ENCODE results near the gene PDE7B.

Gene PDE7B

DNA sequence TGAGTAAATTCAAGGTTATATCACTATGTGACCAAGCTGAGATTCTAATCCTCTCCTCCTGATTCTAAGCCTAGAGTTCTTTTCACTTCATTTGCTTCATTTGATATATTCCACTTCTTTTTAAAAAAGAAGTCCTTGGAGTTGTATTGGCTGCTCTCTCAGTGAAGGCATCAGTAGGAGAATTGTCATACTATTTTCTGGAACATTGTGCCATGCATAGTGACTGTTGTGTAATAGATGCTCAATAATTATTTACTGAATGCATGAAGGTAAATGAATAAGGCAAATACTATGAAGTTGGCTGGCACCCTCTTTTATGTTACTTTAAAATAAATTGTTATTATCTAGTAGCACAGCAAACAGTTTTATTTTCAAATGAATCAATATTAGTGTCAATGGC is 209.3 kb downstream of the PDE7B start:
- no peak overlapping the region for H3K4me3 ChIP-seq (ENCODE audit: low read depth, low read length)
- no peak for TF ChIP-seq CTCF (IDR thresholded peaks at IDR 0.05; ENCODE audit: low read depth, low read length)

GRCh38 chr6:136061701-136062100 is 210.2 kb downstream of the PDE7B start:
- TF ChIP-seq CTCF (IDR thresholded peaks at IDR 0.05; ENCODE audit: low read depth, low read length), result no peak
- no peak overlapping the region for H3K4me3 ChIP-seq (ENCODE audit: low read depth, low read length)

GRCh38 chr6:136063096-136063495 is 211.6 kb downstream of the PDE7B start:
- TF ChIP-seq CTCF (IDR thresholded peaks at IDR 0.05; ENCODE audit: low read depth, low read length), result no peak

GRCh38 chr6:136066005-136066404 is 214.5 kb downstream of the PDE7B start:
- TF ChIP-seq CTCF (IDR thresholded peaks at IDR 0.05; ENCODE audit: low read depth, low read length), result no peak
- no peak overlapping the region for H3K4me3 ChIP-seq (ENCODE audit: low read depth, low read length)

More at GRCh38 chr6:136063096-136063495, 211.6 kb downstream of the PDE7B start:
- H3K4me3 ChIP-seq (ENCODE audit: low read depth, low read length), result no peak overlapping the region

DNA sequence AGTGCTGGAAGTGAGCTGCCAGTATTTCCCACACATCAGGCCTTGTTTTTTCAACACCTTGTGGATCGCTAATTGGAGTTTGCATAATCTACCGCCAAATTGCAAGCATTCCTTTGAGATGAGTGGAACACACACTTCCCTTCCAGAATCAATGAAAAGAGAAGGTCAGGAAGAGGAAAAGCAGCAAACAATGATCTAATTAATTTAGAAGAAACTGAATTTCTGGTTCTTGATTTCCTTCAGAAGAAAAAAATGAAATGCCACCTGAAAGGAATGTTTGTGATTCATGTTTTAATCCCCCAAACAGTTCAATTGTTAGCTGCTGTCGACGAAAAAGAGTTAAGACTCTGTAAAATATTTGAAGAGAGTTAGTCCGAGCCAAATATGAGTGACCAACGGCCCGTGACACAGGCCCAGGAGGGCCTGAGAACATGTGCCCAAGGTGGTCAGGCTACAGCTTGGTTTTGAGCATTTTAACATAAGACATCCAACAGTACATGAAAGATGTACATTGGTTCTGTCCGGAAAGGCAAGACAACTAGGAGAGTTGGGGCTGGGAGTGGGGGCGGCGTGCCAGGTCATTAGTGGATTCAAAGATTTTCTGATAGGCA is 216.3 kb downstream of the PDE7B start:
- TF ChIP-seq CTCF (IDR thresholded peaks at IDR 0.05; ENCODE audit: low read depth, low read length), result no peak
- no peak overlapping the region for H3K4me3 ChIP-seq (ENCODE audit: low read depth, low read length)

DNA sequence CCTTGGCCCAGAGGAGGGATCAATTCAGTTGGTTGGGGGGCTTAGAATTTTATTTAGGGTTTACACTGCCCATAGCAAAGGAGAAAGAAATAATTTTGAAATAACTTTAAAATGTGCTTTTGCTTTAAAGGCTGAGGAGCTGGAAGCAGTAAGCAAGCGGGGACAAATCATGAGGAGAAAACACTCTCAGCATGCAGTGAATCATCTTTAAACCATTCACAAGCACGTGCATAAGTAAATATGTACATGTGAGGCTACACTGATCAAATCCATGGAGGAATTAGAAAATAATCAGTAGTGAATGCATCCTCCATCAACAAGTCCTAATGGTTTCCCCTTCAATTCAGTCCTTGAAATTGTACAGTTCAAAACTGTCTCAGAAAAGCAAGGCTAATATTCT is 217.6 kb downstream of the PDE7B start:
- no peak overlapping the region for H3K4me3 ChIP-seq (ENCODE audit: low read depth, low read length)
- no peak for TF ChIP-seq CTCF (IDR thresholded peaks at IDR 0.05; ENCODE audit: low read depth, low read length)

GRCh38 chr6:136070815-136071214 is 219.3 kb downstream of the PDE7B start:
- TF ChIP-seq CTCF (IDR thresholded peaks at IDR 0.05; ENCODE audit: low read depth, low read length), result no peak

More at GRCh38 chr6:136070815-136071214, 219.3 kb downstream of the PDE7B start:
- no peak overlapping the region for H3K4me3 ChIP-seq (ENCODE audit: low read depth, low read length)
